ENCODE data around the gene CDH8. TPM values are rescaled to one million over a fixed set of nuclear protein-coding genes. Genes with fewer than 3 reads are reported as not detected.

CDH8 gene
- total RNA-seq, 1 donor = not detected

DNA sequence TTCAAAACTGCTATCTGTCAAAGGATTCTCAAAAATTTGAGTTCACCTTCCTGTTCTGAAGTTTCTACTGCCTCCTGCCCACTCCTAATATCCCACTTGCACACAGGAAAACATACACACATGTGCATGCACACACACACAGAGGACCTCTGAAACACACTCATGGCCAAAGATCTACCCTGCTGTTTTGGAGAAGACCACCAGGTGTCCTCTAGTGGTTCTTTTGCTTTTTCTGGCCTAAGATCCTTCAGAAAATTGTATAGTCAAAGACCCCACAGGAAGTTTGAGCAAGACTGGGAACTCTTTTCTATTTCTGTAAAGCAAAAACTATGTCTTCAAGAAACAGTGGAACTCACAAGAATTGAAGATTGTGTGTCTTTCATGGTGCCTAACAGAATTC, 90.2 kb downstream of the CDH8 start:
- DNase-seq (ENCODE audit: low read depth) = no peak
- H3K4me3 ChIP-seq (ENCODE audit: low read depth, low read length) = no peak overlapping the region
- TF ChIP-seq, protein P1, sequence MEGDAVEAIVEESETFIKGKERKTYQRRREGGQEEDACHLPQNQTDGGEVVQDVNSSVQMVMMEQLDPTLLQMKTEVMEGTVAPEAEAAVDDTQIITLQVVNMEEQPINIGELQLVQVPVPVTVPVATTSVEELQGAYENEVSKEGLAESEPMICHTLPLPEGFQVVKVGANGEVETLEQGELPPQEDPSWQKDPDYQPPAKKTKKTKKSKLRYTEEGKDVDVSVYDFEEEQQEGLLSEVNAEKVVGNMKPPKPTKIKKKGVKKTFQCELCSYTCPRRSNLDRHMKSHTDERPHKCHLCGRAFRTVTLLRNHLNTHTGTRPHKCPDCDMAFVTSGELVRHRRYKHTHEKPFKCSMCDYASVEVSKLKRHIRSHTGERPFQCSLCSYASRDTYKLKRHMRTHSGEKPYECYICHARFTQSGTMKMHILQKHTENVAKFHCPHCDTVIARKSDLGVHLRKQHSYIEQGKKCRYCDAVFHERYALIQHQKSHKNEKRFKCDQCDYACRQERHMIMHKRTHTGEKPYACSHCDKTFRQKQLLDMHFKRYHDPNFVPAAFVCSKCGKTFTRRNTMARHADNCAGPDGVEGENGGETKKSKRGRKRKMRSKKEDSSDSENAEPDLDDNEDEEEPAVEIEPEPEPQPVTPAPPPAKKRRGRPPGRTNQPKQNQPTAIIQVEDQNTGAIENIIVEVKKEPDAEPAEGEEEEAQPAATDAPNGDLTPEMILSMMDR (IDR thresholded peaks at IDR 0.05; ENCODE audit: insufficient read depth, low read depth, low read length) = no peak

DNA sequence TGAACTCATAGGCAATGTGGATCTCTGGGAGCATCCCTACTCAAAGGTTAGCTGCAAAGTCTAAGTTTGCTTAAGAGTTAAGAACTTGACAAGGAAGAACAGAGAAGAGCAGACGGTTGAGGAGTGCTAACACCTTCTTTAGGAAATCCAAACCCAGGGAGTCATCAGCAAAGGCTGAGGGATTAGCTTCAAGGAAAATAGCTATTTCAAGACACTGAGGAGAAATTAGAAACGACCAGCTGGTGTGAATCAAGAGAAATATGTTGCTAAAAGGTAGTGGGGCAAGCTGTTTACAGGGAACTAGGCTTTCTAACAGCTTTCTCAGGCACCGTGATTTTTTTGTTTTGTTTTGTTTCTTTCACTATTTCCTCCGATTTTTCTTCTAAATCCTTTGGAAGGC, 90.7 kb downstream of the CDH8 start:
- DNase-seq (ENCODE audit: low read depth) = no peak
- TF ChIP-seq, protein P1 (IDR thresholded peaks at IDR 0.05; ENCODE audit: insufficient read depth, low read depth, low read length) = no peak
- H3K4me3 ChIP-seq (ENCODE audit: low read depth, low read length) = no peak overlapping the region

DNA sequence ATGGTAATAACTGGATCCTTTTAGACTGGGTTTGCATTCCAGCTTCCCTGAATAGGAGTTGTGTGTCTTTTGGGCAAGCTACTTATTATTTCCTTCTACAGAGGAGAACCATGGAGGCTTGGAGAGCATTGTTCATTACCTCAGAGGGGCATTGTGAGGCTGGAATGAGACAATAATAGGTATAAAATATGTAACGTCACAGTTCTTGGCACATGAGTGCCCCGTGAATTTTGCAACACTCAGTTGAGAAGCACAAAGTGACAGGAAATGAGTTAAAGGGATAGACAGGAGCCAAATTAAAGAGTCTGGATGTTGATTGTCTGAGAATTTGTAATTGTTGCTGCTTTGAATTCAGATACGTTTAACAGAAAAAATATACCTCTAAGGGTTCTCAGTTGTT, 92.2 kb downstream of the CDH8 start:
- H3K4me3 ChIP-seq (ENCODE audit: low read depth, low read length) = no peak overlapping the region
- no peak for DNase-seq (ENCODE audit: low read depth)
- TF ChIP-seq, protein P1 (IDR thresholded peaks at IDR 0.05; ENCODE audit: insufficient read depth, low read depth, low read length) = no peak

DNA sequence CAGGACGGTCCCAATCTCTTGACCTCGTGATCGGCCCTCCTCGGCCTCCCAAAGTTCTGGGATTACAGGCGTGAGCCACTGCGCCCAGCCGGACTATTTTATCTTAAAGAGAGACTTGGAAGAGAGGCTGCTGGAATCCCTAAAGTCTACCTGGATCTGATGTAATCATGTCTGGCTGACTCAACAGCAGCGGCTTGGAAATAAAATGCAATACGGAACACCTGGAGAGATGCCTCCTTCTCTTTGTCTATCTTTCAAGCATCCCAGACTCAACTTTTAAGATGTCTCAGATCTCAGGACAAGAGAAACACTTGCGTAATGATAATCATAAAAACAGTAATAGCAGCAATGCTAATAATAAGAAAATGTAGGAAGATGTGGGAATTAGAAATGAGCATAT, 95.6 kb downstream of the CDH8 start:
- H3K4me3 ChIP-seq (ENCODE audit: low read depth, low read length) = no peak overlapping the region
- DNase-seq (ENCODE audit: low read depth) = no peak
- TF ChIP-seq, protein P1 (IDR thresholded peaks at IDR 0.05; ENCODE audit: insufficient read depth, low read depth, low read length) = no peak

DNA sequence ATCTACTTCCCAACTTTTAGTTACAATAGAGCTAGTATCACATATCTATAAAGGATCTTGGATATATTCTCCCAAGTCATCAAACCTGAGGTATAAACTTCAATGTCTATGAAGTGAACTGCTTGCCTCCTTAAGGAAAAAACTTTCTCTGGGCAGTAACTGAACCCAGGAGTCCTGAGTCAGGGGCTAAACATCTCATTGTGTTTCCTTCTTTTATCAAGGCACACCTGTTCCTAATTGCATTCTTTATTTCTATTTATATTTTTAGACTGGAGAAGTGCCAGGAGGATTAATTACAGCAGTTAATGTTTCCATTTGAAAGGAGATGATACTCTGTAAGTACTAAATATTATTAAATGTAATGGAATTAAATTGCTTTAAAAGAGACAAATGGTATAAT, 98.6 kb downstream of the CDH8 start:
- TF ChIP-seq, protein P1 (IDR thresholded peaks at IDR 0.05; ENCODE audit: insufficient read depth, low read depth, low read length) = no peak
- no peak overlapping the region for H3K4me3 ChIP-seq (ENCODE audit: low read depth, low read length)
- DNase-seq (ENCODE audit: low read depth) = no peak

DNA sequence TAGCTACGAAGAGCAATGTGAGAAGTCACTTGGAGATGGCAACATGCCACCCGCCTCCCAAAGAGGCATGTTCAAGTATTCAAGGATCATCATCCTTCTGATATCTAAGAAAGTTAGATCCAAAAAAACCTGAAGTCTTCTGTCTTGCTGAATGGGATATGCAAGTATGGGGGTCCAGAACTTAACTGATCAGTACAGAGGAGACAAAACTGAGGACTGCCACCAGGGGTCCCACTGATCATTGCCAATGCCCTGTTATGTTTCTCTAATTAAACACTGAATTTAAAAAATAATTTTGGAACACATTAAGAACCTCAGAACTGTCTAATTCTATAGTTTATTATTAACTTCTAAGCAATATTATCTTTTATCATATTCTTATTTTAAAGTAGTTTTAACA, 99.7 kb downstream of the CDH8 start:
- H3K4me3 ChIP-seq (ENCODE audit: low read depth, low read length) = no peak overlapping the region
- no peak for DNase-seq (ENCODE audit: low read depth)
- TF ChIP-seq, protein P1 (IDR thresholded peaks at IDR 0.05; ENCODE audit: insufficient read depth, low read depth, low read length) = peak; percentile 15

DNA sequence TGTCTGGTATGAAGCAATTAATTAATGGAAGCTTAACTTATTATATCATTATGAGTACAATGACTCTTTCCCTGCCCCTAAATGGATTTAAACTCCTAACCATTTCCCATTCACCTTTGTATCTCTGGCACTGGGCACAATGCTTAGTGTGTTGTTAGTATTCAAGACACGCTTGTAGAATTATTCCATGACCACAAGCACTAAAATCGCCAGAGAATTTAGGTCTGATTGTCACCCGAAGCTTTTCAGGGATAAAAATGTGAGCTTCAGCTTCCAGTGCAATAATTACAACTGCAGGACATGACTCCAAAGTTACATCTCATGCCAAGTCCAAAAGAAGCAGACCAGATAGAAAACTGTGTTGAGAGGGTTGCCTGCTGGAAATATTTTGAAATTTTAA, 101.6 kb downstream of the CDH8 start:
- no peak overlapping the region for H3K4me3 ChIP-seq (ENCODE audit: low read depth, low read length)
- TF ChIP-seq, protein P1 (IDR thresholded peaks at IDR 0.05; ENCODE audit: insufficient read depth, low read depth, low read length) = no peak
- DNase-seq (ENCODE audit: low read depth) = no peak

All from fibroblast of villous mesenchyme (primary cell).